ENCODE results near the gene WSCD2.

DNA sequence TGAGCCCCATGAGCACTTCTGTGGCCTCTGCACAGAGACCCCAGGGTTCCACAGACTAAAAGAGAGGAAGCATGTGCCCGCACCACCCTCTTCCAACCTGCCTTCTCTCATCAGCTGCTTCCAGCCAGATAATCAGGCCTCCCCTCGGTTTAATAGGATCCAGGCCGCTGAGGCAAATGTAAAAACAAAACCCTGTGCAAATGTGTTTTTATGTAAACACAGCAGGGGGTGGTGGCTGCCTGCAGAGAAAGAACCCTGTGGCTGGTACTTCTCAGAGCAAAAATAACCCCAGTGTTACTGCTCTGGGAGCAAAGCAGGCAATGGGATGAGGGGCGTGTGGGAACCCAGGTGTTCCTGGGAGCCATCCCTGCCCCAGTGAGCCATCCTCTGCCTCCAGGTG is 46.2 kb downstream of the WSCD2 start:
- TF ChIP-seq, protein P1, sequence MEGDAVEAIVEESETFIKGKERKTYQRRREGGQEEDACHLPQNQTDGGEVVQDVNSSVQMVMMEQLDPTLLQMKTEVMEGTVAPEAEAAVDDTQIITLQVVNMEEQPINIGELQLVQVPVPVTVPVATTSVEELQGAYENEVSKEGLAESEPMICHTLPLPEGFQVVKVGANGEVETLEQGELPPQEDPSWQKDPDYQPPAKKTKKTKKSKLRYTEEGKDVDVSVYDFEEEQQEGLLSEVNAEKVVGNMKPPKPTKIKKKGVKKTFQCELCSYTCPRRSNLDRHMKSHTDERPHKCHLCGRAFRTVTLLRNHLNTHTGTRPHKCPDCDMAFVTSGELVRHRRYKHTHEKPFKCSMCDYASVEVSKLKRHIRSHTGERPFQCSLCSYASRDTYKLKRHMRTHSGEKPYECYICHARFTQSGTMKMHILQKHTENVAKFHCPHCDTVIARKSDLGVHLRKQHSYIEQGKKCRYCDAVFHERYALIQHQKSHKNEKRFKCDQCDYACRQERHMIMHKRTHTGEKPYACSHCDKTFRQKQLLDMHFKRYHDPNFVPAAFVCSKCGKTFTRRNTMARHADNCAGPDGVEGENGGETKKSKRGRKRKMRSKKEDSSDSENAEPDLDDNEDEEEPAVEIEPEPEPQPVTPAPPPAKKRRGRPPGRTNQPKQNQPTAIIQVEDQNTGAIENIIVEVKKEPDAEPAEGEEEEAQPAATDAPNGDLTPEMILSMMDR (IDR thresholded peaks at IDR 0.05): no peak
- TF ChIP-seq EP300 (IDR thresholded peaks at IDR 0.05) (no peak), POLR2A (IDR thresholded peaks at IDR 0.05) (no peak)
